HG03108 (cell line): ENCODE results near the gene SSPN.
"Not testable (repeated sequence)": the region's sequence is repeated elsewhere in the genome, so short reads cannot be mapped to it uniquely, and the experiment has no call there.

Experiments used
- ATAC-seq: cut with Tn5 transposase; IDR thresholded peaks from one replicate; pipeline ENCODE4 v1.9.1; 2021; ENCODE audit warnings: moderate library complexity; ENCODE audit not compliant: unreplicated experiment

Gene SSPN

GRCh38 chr12:26226629-26227360 is 31.4 kb downstream of the SSPN start:
- no peak for ATAC-seq

- no peak for ATAC-seq
These were observed 32.0 kb downstream of the SSPN start for GRCh38 chr12:26227361-26227745.

- no peak for ATAC-seq
These were observed 34.5 kb downstream of the SSPN start for GRCh38 chr12:26229910-26230309.

GRCh38 chr12:26231470-26231869 is 36.1 kb downstream of the SSPN start:
- no peak for ATAC-seq

- no peak for ATAC-seq
These were observed 36.5 kb downstream of the SSPN start for GRCh38 chr12:26231921-26232320.

GRCh38 chr12:26233631-26234030 is 38.3 kb downstream of the SSPN start:
- ATAC-seq = no peak

- not testable (repeated sequence) for ATAC-seq
These were observed 40.1 kb downstream of the SSPN start for GRCh38 chr12:26235465-26235864.

- no peak for ATAC-seq
These were observed 43.2 kb downstream of the SSPN start for GRCh38 chr12:26238341-26239121.

- no peak for ATAC-seq
These were observed 43.9 kb downstream of the SSPN start for GRCh38 chr12:26239122-26239851.

- no peak for ATAC-seq
These were observed 44.8 kb downstream of the SSPN start for GRCh38 chr12:26239852-26240815.

- ATAC-seq = no peak
These were observed 45.7 kb downstream of the SSPN start for GRCh38 chr12:26241080-26241479.

- ATAC-seq = no peak
These were observed 47.3 kb downstream of the SSPN start for GRCh38 chr12:26242683-26243082.

GRCh38 chr12:26244503-26244902 is 49.1 kb downstream of the SSPN start:
- ATAC-seq = no peak

- no peak for ATAC-seq
These were observed 50.0 kb downstream of the SSPN start for GRCh38 chr12:26245175-26245942.

GRCh38 chr12:26246483-26247164 is 51.3 kb downstream of the SSPN start:
- no peak for ATAC-seq

- no peak for ATAC-seq
These were observed 52.5 kb downstream of the SSPN start for GRCh38 chr12:26247873-26248272.

GRCh38 chr12:26250801-26251200 is 55.4 kb downstream of the SSPN start:
- no peak for ATAC-seq

- no peak for ATAC-seq
These were observed 56.2 kb downstream of the SSPN start for GRCh38 chr12:26251600-26251999.

GRCh38 chr12:26252946-26253345 is 57.6 kb downstream of the SSPN start:
- ATAC-seq = no peak
